CD4-positive, alpha-beta T cell treated with Interleukin-12 subunit alpha and Interleukin-12 subunit beta, for 1 hour (primary cell): ENCODE measurements around the gene KIAA0040.

ENCODE experiments used
- DNase-seq: peaks from one replicate; pipeline ENCODE4 v3.0.0-alpha.2; 2020

KIAA0040 gene

DNA sequence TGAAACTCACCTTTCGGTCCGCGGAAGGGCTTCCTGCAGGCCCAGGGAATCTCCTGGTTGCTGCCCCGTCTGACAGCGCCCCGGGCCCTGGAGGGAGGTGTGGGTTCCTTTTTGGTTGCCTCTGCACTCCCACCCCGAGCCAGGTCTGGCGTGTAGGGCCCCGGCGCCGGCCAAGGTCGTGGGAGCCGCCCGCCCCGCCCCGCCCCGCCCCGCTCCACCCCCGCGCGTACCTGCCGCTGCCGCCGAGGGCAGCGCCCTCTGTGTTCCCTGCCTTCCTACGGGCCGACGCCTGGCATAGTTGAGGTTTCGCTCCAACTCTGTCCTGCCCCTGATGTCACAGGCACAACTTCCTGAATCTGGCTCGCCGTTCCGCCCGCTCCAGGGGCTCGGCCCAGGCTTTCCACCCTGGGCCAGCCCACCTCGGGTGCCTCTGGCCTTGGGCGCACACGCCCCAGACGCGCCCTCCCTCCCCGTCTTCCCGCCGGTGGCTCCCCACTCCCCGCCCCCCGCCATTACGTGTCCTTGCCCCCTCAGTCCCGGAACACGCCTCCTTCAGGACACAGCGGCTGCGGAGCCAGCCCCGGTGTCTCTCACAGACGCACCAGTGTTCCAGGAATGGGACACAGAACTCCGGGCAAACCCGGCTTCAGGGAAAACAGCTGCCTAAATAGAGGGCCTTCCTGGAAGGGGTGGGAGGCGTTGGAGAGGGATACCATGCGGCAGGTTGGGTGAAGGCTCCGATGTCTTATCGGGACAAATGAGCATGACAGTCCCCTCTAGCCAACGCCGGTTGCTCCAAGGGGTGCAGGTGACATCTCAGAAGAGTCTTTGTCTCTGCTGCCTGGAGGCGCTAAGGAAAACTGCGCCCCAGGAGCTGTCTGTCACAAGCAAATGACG lies at the start of gene KIAA0040:
Gene KIAA0040 (minus strand): TSS at position 147 of the 897 bp plus-strand sequence. CDS start 31,763 bp downstream, outside the sequence.
- peak; percentile 64 for DNase-seq

DNA sequence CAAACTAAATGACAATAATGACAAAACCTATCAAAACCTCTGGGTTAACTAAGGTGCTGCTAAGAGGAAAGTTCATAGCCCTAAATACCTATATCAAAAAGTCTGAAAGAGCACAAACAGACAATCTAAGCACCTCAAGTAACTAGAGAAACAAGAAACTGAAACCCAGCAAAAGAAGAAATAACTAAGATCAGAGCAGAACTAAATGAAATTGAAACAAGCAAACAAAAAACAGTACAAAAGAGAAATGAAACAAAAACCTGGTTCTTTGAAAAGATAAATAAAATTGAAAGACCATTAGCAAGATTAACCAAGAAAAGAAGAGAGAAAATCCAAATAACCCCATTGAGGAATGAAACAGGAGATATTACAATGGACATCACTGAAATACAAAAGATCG lies 44.8 kb upstream of the KIAA0040 start:
- no peak for DNase-seq

DNA sequence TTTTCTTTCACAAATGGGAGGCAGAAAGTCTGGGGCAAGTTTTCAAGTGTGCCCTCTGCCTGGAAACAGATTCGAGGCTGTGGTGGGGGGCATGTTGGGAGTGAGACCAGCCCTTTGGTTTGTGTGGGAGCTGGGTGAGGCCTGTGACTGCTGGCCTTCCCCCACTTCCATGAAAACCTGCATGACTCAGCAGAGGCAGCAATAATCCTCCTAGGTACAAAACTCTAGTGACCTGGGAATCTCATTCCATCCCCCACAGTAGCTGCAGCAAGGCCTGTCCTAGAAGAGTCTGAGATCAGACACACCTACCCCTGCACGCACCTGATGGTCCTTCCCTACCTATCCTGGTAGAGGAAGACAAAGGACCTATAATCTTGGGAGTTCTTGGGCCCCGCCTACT lies 42.1 kb upstream of the KIAA0040 start:
- no peak for DNase-seq

DNA sequence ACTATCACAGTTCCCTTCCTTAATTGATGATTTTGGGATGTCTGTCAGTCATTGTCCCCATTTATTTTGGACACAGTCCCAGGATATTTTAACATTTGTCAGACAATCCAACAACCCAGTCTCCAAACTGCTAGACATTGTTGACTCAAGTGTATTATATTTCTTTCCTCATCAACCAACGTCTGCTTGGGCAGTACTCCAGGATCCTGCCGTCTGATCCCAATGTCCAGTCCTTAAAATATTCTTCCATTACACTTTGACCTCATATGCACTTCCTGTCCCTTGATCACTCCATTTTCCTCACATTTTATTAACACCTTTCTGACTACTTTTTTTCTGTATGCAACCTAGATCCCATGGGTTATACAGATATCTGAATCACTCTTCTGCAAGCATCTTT lies 39.8 kb upstream of the KIAA0040 start:
- DNase-seq = no peak

DNA sequence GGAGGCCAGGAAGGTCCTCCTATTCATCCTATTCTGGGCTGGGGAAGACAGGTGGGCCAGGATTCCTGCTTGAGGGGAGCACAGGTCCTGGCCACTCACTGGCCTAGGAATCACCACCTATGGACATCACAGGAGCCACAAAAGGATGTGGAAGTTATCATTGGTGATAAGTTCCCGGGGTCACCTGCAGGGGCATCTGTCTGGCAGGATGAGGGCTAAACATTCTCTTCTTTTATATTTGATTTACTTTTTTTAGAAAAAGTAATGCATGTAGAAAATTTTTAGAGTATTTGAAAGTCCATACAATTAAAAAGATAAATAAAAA lies 33.2 kb upstream of the KIAA0040 start:
- DNase-seq = no peak

DNA sequence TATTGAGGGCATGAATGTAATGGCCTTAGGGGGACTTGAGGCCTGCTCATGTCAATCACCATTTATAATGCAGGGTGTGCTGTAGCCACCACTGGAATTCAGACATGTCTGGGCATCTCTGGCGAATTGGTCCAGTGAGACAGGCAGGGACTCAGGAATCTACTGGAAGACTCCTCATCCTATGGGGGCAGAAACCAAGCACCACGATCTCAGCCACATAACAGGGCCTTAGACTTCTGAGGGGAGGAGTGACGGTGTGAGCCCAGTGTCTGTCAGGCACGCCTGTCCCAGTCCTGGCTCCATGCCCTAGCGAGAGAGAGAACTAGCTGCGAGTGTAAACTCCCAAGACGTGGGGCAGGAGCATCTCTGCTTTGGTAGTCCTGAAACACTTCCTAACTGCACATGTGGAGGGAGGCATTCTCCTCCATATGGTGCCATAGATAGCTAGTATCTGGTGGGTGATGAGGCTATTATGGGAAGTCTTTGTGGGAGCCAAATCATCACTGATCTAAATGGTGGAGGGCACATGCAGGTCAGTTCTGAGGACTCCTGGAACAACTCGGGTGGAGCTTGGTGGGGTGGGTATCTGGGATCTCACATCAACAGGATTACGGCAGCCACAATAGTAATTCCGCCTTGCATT lies 29.8 kb upstream of the KIAA0040 start:
- no peak for DNase-seq

DNA sequence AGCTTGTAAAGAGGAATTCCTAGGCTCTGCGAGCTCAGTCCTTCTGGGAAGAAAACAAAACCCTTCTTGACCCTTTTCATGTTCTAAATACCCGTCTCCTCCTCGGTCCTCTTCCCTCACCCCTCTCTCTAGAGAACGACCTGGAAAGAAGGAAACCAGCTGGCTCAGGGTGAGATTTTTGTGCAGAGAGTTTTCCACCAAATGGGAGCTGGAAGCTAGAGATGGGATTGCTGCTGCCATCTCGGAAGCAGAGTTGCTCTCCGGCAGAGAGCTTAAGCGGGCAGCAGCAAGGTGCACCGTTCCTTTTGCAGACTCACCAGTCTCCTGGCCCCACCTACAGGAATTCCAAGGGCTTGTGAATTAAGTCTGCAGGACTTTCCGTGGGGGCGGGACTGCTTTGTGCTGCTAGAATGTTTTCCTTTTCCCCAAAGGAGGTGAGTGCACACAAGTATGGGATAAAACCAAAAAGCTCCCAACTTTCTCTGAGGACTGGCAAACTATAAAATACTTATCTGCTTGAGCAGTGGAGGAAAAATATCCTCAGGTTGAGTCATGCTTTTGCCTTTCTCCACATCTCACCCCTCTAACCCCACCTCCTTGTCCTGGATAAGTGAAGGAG lies 29.1 kb upstream of the KIAA0040 start:
- no peak for DNase-seq

DNA sequence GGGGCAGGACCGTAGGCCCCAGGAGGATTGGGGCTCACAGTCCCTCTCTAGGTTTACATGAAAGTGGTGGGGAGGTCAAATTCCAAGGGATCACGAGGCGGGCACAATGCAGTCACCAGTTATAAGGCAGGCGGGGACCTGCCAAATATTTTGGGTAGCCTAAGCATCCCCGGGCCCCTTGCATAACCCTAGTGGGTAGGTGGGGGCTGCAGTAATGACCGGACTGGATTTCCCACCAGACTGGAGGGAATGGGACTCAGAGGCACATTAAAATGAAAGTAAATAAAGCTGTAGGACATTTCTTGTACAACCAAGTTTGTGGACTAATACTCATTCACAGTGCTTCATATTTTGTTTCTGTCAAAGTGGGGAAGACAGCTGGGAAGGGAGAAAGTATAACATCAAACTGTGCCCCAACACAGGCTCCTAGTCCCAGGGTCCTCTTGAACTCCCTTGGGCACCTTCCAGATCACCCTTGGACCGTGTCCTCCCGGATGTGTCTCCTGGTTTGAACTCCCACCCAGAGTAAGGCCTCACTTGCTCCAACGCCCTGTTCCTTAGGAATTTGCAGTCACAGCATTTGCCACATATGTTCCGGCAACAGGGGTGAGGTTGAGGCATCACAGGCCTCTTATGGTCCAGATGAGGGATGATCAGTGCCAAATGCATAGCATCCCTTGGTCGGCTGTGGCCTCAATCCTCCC lies 28.4 kb upstream of the KIAA0040 start:
- no peak for DNase-seq

DNA sequence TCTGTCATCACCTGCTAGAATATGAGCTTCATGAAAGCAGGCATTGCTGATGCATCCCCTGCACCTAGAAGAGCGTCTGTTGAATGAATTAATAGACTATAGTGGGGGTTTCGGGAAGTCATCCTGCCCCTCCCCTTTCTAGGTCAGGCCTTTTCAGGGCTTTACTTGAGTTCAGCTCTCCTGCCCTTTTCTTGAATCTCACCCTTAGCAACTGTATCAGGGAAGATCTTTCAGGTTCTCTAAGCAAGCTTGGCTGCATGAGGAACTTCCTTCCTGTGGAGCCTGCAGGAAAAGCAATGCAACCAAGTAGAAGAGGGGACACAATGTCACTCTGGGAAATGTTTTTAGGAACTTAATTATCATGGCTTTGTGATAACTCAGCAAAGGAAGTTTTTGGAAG lies 27.2 kb upstream of the KIAA0040 start:
- DNase-seq = no peak

DNA sequence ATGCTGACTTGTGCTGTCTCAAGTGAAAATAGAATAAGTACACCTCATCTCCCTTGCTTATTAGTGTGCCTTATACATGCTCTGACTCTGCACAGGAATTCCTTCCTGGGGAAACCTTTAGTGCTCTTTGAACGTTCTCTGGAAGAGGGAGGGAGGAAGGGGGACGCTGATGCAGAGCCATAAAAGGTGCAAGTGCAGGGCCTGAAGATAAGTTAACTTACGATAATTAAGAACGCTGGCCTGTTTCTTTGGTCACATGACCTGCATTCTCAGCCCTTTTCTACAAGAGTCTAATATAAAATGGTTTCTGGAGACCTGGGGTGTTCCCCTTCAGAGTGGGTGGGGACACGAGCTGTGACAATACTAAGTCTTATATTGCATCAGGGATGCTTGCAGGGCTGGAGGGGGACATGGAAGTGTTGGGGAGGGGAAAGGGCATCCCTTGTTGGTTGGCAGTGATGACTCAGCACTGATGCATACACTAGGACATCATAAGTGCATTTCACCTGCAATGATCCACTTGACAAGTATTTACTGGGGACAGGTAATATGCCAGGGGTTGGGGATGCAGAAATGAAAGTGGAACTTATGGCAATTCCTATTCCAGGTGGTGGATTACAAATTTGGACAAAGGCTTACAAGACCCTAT lies 26.3 kb upstream of the KIAA0040 start:
- no peak for DNase-seq

DNA sequence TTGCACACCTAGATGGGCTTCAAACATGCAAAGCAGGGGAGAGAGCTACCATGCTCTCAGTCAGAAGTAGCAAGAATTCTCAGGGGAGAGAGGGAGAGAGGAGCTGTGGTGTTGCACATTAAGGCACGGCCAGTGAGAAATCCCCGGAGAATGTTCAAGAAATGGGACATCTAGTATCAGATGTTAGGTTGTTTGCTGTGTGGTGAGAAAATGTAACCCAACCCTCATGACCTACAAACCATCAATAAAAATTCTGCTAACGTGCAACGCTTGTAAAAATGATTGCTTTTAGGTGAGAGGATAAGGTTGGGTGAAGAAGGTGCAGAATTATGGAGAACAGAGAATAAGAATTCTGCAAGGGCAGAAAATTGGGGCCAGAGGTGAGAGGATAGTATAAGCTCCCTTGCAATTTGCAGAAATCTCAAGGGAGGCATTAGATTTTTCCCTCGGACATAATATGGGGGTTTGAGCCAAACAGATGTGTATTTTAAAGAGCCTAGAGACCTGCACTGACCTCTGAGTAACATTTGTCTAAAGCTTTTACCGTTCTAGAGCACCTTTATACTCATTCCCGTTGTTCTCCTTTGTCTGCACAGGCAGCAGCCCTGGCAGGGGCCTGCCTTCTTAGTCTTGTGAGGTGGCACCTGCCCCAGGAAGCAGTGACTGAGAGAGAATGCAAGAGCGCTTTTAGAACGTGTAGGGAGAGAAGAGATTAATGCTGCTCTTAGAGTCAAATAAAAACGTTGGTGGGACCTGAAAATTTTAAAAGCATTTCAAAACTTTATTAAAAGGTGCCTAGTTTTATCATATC lies 25.4 kb upstream of the KIAA0040 start:
- DNase-seq = no peak

DNA sequence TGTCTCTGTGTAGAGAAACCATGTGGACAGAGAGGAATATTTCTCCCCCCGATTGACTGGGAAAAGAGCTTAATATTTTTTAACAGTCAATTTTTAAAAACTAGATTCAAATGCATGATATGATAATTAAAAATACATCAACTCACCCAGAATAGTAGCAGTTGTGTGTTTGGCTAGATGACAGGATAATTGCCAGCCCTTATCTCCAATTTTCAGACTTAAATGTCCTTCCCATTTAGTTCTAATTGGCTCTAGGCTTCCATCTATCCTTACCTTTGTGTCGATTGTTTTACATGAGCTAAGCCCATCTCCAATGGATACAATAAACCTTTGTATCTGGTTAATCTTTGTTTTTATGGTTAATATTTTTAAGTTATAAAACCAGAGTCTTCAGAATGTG lies 23.9 kb upstream of the KIAA0040 start:
- DNase-seq = no peak

DNA sequence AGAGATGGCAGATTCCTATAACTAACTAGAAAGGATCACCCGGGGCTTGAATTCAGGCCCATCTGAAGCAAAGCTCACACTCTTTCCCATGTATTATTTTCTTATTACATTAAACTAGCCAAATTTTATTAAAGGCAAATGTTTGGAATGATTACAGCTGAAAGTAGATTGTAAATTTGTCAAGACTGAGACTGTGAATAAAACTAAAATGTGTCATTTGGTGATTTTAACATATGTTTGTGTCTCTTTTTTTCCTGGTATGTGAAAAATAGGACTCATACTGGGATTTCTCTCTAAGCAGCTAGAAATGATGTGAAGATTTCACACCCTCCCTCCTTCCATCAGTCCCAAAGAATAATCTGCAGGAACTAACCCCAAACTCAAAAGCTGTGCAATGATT lies 19.1 kb upstream of the KIAA0040 start:
- no peak for DNase-seq

DNA sequence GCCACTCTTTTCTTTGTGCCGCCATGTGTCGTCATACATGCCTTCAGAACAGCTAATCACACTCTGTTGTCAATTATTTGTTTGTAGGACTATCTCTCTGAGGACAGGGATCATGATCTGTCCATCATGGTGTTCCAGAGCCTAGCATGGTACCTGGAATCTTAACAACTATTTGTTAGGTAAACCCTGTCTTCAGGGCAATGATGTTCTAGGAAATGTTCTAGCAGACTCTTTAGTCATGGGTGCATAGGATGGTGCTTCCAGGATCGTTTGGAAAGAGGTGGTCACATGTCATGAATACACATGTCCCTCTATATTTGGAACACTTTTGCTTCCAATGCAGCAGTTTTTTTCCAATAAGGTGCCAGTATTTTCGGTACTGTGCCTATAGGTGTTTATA lies 18.2 kb upstream of the KIAA0040 start:
- DNase-seq = no peak

DNA sequence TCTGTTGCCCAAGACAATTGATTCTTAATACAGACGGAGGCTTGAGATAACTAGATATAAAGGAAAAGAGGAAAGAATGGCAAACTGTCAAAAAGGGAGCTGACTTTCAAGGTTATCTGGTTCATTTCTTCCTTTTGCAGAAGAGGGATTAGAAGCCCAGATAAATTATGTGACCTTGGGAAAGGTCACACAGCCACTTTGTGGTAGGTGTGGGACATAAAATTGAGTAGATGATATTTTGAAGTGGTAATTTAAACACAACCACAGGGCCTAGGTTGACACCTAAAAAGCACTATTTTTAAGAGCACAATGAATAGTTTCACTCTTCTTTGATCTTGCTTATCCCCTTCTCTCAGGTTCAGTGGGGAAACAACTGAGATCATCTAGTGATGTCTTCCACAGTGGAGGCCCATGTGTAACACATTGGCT lies 16.9 kb upstream of the KIAA0040 start:
- DNase-seq = peak; percentile 40

DNA sequence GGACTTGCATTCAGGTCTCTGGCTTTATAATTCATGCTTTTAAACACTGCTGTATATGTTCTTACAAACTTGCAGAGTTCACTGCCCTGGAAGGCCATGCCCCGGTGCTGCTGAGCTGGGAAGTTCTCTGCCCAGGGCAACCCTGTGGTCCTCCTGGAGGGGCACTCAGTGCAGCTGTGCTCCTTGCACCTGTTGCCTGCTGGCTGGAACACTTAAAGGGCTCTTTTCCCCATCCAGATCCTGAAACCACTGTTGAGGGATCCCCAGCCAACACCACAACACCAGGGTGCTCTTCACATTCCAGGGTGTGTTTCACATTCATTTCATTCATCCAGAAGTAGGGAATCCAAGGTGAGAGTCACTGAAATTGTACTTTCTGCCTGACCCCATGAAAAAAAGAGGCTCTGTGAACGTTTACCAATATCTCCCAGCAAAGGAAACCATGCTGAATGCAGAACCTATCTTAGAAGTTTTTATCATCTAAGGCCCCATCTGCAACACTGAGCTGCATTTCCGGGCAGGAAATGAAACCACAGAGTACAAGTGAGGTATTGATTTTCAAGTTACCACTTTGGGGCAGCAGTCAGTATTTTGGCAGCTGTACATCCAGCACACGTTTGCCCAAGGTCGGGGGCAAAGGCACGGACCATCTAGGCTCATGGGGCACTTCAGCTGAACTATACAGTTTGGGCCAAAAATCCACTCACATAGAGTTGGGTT lies 16.4 kb upstream of the KIAA0040 start:
- peak; percentile 74 for DNase-seq

DNA sequence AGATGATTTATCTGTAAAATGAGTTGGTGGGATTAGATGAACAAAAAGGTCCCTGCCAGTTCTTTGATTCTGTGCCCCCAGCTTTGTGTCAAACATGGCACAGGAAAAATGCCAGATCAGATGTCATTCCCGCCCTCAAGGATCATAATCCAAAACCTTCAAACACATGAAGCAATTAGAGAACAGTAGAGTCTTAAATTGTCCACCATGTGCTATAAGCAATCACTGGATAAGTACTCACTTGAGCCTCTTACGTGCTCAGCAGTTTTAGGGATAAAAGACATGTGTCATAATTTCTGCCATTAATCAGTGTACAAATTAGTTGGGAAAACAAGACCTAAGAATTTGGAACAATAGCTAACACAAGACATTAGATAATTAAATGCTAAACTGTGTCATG lies 15.4 kb upstream of the KIAA0040 start:
- DNase-seq = no peak

DNA sequence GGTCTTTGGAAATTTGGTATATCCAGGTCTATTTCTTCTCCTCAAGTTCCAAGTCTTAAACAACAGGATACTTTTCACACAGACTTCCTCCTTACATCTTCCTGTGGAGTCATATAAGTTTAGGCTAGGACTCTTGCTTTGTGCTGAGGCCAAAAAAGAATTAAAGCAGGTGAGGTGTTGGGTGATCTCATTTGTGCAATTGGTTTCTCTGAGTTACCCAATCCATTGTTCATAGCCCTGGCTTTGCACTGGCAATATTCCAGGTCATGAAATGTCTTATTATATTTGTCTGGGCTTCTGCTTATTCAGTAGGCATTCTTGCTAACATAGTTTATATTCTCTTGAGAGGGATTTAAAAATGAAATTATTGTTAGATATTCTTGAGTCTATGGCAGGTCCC lies 14.1 kb upstream of the KIAA0040 start:
- no peak for DNase-seq

DNA sequence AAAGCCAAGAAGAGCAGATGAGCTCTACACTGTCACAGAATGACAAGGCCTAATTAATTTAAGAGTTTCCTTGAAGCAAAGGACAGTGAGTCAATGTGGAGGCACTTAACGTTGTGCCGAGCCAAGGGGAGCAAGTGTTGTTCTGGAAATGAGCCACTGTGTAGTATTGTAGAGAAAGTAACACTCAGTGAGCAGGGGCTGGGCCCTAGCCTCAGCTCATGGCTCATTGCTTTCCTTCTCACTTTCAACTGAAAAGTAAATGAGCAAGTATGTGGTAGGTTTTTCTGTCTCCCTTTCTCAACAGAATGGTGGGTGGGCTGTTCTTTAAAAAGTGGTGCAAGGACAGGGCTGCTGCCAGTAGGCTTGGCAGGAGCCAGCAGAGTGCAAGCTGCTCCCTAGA lies 11.8 kb upstream of the KIAA0040 start:
- DNase-seq = no peak

DNA sequence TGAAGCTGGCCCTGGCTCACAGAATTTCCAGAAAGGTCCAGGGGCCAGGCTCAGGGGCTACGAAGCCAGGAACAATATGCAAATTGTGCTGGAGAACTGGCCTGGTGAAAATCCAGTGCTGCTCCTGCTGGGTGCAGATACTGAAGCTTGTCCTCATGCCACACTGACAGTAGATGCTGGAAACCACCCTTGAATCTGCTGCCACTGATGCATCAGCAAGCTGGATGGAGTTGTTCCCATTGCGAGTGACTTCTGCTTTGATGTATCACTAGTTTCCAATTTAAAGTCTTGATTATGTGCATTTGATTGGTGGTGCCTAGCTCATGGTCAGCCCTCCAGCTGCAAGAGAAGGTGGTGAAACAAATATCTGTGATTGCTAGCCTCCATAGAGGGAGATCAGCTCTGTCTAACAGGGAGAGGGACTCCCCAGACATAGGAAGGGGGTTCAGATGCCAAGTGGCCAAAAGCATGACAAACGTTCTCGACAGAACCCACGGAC lies 11.0 kb upstream of the KIAA0040 start:
- no peak for DNase-seq
